ENCODE measurements around the gene ACACA.

Gene ACACA

DNA sequence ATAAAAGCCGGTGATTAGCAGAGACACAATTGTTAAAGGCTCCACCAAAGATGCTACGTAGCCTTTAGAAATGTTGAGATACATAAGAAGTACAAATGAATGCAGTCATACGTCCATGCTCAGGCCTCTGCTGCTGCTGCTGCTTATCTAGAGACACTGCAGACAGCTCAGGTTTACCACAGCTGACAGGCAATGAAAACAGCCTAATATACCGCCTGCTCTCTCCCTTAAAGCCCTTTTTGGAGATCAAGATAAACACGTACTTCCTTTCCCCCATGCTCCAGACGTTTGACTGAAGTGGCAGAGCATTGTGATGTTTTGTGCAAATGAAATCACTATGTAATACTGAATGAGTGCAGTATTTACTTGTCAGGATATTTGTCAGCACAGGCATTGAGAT lies 272.6 kb downstream of the ACACA start:
- DNase-seq (ENCODE audit: low read depth in 2 of 2): no peak

DNA sequence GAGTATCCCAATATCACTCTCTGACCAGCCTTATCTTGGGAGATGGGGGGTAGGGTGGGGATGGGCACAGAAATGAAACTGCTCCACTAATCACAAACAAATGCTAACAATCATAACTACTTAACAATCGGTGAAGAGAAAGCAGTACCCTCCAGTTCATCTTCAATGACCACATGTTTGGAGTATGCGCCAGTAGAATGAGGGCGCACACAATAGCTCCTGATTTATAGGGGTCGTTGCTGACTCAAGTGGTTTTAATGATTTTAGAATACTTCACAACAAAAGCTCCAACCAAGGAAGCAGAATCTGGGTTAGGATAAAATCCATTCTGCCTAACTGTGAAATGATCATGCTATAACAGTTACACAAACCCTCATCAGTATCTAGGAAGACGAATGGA lies 273.5 kb downstream of the ACACA start:
- DNase-seq (ENCODE audit: low read depth in 2 of 2): no peak

DNA sequence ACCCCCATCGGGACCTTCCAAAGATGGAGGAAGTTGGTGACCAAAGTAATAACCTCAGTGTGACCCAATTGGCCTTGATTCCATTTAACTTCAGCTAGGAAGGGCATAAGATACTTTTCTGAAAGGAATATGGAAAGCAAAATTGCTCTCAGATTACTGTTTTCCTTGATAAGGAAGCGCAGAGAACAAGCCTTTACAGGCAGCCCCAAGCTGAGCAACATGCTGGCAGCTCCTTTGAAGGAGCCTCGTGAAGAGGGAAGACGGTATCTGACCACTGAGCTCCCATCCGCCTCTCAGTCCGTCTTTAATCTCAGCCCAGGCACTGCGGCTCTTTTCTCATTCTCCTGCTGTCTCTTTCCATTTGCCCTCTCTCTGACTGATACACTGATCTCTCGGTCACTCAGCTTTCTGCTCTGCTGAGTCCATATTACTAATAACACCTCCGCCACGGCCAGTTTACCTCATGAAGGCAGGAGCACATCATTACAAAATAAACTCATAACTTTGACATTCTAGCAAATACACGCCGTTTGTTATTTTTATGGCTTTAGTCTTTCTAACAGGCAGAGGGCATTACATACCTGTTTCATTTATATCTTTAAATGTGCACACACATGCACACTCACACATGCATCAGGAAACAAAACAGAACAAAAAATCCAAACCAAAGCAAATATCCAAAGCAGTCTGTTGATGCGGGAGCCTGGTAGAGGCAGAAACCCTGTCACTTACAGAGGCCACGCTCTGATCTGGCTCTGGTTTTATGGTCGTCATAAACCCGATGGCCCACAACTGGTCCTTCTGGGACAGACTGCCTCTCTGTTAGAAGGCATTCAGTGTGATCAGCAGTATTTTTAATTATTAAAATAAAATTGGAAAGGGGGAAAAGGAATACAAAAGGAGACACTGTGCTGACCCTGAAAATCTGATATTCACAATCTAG lies 274.7 kb downstream of the ACACA start:
- no peak for DNase-seq (ENCODE audit: low read depth in 2 of 2)

DNA sequence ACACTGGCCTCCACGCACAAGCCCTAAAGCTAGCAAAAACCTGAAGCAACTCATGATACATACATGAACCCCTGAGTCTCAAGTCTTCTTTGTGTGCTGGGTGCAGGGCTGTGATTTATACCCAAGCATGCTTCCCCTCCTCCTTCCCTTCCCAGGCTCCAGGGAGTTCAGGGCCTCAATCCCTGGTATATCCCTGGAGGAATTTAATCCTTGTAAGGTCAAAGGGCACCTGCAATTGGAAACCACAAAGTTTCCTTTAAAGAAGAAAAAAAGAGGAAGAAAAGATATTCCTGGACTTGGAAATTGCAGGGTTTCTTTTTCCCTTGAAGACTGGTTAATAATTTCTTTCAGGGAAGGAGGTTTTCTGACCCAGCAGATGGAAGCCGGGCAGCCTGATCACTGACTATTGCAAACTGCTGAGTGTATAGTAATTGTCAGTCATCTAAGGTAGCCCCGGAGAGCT lies 275.6 kb downstream of the ACACA start:
- DNase-seq (ENCODE audit: low read depth in 2 of 2): no peak

DNA sequence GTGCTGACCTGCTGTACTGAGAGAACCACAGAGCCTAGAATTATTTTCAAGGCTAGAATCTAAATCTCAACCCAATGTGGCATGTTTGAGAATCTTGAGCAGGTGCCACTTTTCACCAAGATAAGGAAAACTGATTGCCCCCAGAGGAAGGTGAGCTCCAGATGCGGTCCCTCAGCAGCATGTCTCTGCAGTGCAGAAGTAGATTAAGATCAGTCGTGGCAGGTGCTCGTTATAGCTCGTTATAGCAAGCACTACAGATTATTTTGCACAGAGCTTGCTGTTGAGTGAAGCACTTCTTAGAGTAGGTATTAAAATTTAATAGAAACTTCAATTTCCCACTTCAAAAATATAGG lies 281.8 kb downstream of the ACACA start:
- DNase-seq (ENCODE audit: low read depth in 2 of 2): no peak

DNA sequence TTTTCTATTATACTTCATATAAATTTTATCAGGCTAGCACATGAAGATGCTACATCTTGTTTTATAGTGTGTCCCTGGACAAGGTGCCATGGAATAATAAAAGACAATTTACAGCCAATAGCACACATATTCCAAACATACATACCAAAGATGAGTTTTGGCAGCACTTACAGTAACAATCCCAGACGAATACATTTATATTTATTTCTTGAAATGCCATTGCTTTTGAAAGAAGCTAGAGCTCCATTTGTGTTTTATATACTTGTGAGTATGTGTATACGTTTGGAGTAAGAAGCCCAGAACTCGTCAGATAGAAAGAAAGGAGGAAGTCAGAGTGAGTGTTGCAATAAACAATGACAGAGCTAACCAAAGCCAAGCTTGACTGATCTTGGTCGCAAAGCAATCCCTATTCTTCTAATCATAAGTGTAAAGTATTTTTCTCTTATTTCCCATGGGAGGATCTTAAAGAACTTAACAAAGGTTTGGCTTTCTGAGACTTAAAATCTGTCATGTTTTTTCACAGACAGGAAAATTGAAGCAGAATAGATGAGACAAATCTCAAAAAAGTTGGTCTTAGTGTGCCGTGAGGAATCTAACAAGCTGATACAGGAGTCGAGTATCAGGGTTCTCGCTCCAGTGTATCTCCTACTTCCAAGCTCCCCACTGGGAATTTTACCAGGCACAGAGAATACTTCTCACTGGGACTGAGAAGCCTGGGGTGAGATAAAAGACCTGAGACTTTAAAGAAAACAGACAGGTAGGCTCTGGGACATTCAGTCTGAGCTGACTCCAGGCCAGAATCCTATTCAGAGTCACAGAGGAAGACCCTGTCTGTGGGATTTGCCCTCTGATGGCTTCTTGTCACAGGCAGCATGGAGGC lies 282.5 kb downstream of the ACACA start:
- no peak for DNase-seq (ENCODE audit: low read depth in 2 of 2)

DNA sequence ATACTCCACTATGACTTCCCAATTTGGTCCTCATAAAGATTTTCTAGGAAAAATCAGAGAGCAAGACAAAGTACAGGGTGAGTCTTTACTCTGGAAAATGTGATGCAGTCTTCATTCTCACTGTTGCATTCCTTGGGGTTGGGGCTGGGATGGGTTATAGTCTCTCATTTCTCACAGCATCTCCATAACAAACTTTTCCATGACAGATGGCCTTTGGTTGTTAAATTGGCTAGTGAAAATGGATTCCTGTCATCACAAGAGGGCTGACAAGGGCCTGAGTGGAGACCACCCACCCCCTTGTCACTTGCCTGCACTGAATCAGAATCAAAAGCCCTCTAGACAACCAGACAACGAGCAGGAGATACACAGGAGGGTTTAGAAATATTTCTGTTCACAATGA lies 283.2 kb downstream of the ACACA start:
- no peak for DNase-seq (ENCODE audit: low read depth in 2 of 2)

DNA sequence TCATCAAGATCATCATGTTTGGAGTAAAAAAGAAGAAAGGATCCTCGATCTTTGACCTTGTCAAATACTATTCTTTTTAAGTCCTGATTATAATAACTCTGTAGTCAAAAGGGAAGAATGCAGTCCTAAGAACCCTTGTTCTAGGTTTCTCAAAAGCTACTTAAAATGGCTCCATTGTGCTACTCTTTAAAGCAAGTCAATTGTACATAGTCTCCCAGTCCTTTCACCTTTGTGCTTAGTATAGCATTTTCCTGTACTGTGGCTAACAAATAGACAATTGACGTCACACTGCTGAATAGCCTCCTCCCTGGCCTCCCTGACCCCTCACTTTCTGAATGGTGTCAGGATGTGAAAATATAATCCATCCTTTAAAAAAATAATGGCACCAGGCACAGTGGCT lies 285.0 kb downstream of the ACACA start:
- no peak for DNase-seq (ENCODE audit: low read depth in 2 of 2)

DNA sequence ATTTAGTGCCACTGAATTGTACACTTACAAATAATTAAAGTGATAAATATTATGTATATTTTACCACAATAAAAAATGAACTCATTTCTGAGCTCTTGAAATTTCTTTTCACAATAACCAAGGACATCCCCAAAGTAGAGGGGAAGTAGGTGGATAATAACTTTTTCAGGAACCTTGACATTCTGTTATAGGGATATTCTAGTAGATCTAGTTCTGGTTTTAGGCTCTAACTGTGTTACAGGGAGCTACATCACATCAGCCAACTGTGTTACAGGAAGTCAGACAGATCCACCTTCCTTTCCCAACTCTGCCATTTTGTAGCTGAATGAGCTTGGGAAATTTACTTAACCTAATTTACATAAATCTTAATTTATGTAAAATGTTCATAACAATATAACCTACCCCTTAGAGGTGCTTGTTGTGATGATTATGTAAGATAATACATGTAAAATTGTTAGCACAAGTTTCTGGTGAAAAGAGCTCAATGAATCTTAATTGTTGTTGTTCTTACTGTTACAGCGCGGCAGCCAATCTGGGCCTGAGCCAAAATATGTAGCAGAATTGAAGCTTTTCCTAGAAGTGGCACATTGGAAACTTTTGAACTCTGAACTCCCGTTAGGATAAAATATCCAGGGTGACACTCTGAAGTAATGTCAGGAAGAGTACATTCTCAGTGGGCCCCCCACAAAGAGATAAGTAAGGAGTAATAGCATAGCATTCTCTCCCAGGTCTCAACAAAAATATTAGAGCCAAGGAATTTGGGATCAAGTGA lies 288.1 kb downstream of the ACACA start:
- no peak for DNase-seq (ENCODE audit: low read depth in 2 of 2)

DNA sequence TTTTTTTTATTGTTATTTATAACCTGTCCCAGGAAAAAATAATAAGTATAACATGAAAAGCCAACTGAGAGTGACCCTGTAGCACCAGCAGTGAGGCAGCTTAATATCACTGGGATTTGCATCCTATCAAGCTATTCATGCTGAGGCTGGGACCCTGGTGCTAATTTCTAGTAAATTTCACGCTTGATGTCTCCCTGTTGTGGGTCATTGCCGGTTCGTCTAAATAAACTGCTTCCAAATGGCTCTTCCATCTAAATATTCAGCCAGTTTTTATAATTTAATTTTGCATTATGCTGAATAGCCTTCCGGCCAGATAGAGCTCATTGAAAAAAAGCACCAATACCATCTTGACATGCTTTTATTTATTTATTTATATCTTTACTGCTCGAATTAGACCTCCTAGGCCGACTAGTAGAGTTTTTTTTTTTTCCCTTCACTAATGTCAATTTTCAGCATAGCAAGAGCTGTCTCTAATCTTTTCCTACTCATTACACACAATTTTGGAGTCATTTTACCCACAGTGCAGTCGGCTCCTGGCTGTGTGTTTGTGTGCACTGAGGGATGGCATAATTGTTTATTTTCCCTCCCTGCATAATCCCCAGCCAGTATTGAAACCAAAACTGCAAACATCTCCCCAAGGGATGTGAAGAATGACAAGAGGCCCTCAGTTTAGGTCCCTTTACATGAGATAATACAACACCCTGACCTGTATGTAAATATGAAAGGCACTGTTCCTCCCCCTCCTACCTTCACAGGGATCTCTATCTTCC lies 289.1 kb downstream of the ACACA start:
- DNase-seq (ENCODE audit: low read depth in 2 of 2): no peak

DNA sequence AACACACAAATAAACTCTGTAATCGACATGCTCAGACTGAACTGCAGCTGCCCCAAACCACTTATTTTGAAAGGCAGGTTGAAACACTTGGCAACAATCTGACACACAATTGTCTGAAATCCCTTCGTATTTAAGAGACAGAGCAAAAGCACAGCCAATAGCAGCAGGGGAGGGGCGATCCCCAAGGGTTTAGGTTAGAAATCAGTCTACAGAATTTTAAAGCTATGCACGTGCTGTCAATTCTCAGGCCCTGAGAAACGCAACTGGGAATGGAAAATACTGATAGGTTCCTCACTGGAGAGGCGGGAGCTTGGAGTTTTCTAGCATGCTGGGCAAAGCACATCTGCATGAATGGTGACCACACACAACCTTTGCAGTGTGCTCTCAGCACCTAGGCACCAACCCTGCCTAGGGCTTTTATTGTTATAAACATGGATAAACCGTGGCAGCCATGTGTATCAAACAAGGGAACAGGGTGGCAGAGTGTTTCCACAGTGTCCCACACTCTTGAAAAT lies 289.9 kb downstream of the ACACA start:
- DNase-seq (ENCODE audit: low read depth in 2 of 2): no peak

DNA sequence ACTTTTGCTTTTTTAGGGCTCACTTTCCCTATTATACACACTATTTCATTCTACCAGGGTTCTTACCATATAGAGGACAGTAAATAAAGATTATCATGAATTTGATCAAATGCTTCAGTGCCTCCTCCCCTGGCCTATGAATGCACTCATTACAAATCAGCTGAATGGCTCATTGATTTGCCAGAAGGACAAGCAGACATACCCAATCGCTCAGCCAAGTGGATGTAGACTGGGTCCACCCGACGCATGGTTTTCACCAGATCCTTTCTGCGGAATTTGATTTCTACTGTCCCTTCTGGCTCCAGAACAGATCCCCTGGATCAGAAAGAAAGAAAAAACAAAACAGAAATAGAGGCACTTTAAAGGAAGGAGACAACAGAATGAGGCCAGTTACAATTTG lies 295.3 kb downstream of the ACACA start:
- DNase-seq (ENCODE audit: low read depth in 2 of 2): no peak

DNA sequence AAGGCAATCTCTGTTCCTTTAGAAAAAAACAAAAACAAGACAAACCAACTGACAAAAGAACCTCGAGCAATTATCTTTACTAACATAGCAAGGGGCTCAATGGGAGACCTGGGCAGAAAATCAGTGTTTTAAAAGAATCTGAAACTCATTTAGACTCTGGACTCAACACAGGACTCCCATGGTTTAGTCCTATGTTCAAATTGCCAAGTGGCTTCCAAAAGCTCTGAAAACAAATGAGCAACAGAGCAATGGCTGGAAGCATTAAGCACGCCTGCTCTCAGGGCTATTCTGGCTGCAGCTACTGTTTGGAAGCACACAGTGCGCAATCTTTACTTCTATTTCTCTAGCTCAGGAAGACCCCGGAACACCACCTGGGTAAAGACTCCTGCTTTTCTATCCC lies 295.9 kb downstream of the ACACA start:
- no peak for DNase-seq (ENCODE audit: low read depth in 2 of 2)

DNA sequence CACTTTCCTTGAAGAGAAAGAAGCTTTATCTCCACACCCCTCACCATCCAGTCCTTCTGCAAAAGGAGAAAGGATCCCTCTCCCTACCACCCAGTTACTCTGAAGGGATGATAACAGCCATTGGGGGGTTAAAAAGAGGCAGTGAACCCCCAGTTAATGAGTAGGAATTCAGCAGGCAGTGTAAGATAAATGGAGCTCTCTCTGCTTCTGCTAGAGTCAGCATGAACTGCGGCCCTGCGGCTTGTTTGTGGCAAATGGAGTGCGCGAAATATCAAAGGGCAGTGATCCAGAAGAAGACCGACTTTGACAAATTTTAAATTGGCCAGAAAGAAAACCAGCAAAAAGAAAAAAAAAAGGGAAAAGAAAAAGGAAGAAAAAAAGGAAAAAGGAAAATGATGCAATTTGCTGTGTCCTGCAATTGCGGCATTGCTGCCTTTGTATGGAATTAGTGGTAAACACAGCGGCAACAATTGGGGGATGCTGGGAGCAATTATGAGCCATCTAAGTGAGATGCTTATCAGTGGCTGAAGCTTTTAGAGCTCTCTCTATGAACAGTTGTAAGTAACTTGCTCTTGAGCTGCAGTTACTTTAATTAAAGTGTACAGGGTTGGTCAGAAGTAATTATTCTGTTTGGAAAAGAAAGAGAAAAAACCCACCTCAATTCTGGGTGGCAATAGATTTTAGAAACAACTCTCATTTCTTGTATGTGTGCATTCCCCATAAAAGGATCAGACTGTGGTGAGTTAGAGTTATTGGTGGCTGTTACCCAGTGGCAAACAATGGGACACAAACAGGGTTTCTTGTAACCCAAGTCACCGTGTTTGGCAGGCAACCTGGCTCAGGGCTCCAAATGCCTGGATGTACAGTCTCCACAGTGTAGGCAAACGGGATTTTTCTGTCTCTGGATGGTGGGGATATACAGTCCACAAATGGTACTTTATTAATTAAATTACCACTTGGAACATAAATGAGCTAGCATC lies 296.6 kb downstream of the ACACA start:
- no peak for DNase-seq (ENCODE audit: low read depth in 2 of 2)

DNA sequence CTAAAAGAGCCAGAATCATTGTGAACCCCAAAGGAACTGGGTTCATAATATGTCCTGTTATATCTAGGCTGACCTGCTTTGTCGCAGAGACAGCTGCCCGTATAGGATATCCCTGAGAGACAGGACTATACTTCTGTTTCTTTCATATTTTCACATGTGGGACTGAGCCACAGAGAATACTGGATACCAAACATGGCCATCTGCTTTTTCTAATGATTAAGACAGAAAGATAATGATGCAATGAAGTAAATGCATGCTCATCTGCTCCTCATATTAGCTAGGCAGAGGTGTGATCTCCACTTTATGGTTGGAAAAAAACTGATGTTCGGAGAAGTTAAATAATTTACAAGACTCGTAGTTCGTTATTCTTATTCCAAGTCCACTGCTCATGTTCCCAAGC lies 297.5 kb downstream of the ACACA start:
- no peak for DNase-seq (ENCODE audit: low read depth in 2 of 2)

DNA sequence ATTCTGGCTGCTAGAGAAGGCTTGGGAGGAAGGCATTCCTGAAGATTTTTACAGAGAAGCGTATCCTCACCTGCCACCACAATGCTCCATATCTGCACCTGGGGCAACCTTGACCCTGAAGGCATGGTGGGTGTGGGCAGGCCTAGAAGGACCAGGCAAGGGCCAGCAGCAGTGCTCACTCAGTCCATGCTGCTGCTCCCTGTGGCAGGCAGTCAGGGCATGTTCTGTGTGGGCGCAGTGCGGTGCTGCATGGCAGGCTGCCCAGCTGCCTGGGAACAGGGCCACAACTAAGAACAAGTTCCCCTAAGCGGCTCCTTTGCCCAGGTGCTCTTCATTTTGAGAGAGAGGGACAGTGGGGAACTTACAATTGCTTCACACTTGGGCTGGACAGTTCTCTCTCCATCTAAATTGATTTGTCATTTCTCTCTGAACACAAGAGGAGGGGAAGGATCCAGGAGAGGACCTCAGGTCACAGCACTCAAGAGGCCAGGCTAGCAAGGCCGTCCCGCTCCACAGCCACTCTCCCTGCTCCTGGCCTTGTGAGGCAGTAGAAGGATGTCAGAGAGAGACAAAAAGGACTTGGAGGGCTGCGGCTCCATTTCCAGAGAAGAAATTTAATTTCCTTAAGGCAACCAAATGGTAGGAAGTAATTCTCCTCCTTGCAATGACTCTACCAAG lies 299.1 kb downstream of the ACACA start:
- no peak for DNase-seq (ENCODE audit: low read depth in 2 of 2)

DNA sequence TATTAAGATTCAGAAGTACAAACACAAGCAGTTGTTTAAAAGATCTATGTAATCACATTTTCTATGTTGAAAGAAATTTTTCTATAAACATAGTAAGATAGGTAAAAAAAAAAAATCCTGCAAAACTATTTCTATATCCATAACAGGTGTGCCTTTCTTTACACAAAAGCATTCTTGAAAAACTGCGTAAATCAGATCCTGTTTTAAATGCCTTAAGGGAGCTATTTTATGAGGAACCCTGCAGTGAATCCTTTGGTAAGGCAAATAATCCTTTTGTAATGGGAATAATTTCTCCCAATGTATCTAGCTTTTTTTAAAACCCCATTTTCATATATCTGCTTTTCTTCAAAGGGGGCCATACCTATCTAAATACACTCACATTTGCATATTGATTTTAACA lies 300.6 kb downstream of the ACACA start:
- no peak for DNase-seq (ENCODE audit: low read depth in 2 of 2)

DNA sequence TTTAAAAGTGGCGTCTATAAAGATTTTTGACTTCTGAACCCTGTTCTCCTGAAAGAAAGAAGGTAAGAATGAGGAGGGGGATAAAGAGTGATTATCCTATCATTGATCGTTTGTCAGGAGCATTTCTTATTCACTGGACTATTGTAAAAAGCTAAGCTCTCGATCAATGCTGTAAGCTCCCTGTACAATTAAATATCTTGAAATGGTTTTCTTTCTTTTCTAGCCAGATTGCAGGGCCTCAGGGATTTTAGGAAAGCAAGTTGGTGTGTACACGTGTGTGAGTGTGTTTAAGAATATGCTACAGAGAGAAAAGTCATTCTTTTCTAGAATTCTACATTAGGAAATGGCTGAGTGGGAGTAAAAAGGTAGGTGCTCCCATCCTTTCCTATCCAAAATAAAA lies 303.4 kb downstream of the ACACA start:
- DNase-seq (ENCODE audit: low read depth in 2 of 2): no peak

DNA sequence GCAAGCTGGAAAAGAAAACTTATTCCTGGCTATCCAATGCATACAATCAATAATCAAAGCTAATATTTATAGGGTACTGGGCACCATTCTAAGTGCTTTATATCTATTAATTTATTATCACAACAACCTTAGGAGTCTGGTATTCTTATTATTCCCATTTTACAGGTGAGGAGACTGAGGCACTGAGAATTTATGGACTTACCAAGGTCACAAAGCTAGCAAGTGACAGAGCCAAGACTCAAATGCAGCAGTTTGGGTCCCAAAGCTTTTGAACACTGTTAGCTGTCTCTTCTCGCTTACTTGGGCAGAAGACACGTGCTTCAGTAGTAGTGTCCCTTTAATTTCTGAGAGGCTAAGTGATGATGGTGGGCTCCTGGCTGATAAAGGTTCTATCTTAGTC lies 305.3 kb downstream of the ACACA start:
- no peak for DNase-seq (ENCODE audit: low read depth in 2 of 2)
